ENCODE measurements around the gene EEF2.
A peak's percentile ranks its signal among the peaks of the same experiment; 100 is the strongest.

The EEF2 gene

DNA sequence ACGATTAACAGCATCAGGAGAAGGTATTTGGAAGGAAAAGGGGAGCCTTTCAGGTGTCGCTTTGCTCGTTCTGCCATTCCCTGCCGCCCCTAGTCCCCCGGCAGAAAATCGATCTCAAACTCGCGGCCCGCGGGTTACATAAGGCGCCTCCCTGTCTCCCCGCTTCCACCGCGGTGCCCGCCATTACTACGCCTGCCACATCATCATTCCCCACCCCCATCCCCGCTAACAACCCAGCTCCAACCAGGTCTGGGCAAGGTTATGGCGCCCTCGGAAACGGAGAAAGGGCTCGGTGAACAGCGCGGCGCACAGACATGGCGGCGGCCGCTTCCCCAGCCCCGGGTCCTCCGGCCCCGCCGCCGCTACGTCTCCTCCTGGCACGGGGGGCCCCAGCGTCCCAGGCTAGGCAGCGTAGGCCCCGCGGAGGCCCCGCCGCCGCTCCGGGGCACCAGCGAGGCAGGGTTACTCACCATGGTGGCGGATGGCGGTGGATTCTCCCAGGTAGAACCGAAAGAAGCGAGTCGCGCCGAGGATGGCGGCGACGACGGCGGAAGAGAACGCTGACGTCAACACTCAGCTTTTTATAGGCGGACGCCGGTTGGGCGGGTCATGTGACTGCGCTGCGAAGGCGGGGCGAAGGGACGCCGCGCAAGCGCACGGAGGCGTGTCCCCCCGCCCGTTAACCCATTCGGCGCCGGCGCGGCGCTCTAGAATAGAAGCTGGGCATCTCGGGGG is at the start of gene EEF2:
TSS of gene EEF2 (minus strand) at position 556 of the 735 bp plus-strand sequence. CDS start at position 473, 83 bp downstream.
- Mint-ChIP-seq H3K4me1 (ENCODE audit: low read depth) (peaks cover 64% of the 10 kb centered on the region), H3K27ac (peak within 1 kb of the TSS; percentile 99), H3K27me3 (no peaks in the 10 kb centered on the region), H3K4me3 (peak within 1 kb of the TSS; percentile 97), H3K9me3 (no peaks in the 10 kb centered on the region), H3K36me3 (ENCODE audit: low read depth) (peaks cover 55% of the 10 kb centered on the region)
- DNase-seq = peak; percentile 94

- Mint-ChIP-seq H3K27me3 (no peaks in the 10 kb centered on the region), H3K4me3 (no peak overlapping the region), H3K9me3 (no peaks in the 10 kb centered on the region), H3K27ac (peak overlapping the region; percentile 79), H3K4me1 (ENCODE audit: low read depth) (no peaks in the 10 kb centered on the region), H3K36me3 (ENCODE audit: low read depth) (peaks cover 21% of the 10 kb centered on the region)
- DNase-seq = no peak
These were observed 49.1 kb upstream of the EEF2 start for GRCh38 chr19:4034048-4035017.

- Mint-ChIP-seq H3K4me3 (no peak overlapping the region), H3K27ac (no peak overlapping the region), H3K27me3 (no peaks in the 10 kb centered on the region), H3K9me3 (no peaks in the 10 kb centered on the region), H3K4me1 (ENCODE audit: low read depth) (no peaks in the 10 kb centered on the region), H3K36me3 (ENCODE audit: low read depth) (peaks cover 26% of the 10 kb centered on the region)
- DNase-seq = no peak
These were observed 48.0 kb upstream of the EEF2 start for GRCh38 chr19:4033028-4033956.

- peaks cover 29% of the 10 kb centered on the region for H3K36me3 Mint-ChIP-seq (ENCODE audit: low read depth)
- no peak for DNase-seq
- H3K9me3 Mint-ChIP-seq = no peaks in the 10 kb centered on the region
- H3K4me3 Mint-ChIP-seq = no peak overlapping the region
- no peak overlapping the region for H3K27ac Mint-ChIP-seq
- H3K4me1 Mint-ChIP-seq (ENCODE audit: low read depth) = no peaks in the 10 kb centered on the region
- H3K27me3 Mint-ChIP-seq = no peaks in the 10 kb centered on the region
These were observed 47.2 kb upstream of the EEF2 start for GRCh38 chr19:4032436-4032835.

DNA sequence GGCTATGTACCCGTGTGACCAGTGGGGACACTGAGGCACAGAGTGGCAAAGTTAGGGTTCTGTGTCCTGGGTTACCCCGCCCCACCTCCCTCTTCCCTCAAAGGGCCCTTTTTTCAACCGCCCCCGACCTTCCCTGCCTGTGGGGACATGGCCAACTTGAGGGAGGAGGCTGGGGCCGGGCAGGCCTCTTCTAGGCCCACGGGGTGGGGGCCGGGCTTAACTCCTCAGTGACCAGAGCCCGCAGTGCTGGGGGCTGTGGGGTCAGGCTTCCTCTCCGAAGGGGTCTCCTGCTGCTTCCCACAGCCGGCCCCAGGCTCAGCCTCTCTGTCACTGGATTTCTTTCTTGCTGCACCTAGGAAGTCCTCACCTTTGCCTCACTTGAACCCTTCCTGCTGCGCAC is 46.2 kb upstream of the EEF2 start:
- H3K36me3 Mint-ChIP-seq (ENCODE audit: low read depth) = peaks cover 35% of the 10 kb centered on the region
- no peak overlapping the region for H3K27ac Mint-ChIP-seq
- no peaks in the 10 kb centered on the region for H3K9me3 Mint-ChIP-seq
- no peak overlapping the region for H3K4me3 Mint-ChIP-seq
- DNase-seq = no peak
- H3K4me1 Mint-ChIP-seq (ENCODE audit: low read depth) = no peaks in the 10 kb centered on the region
- H3K27me3 Mint-ChIP-seq = no peaks in the 10 kb centered on the region

- Mint-ChIP-seq H3K4me1 (ENCODE audit: low read depth) (no peaks in the 10 kb centered on the region), H3K36me3 (ENCODE audit: low read depth) (peaks cover 39% of the 10 kb centered on the region), H3K27ac (no peak overlapping the region), H3K27me3 (no peaks in the 10 kb centered on the region), H3K9me3 (no peaks in the 10 kb centered on the region), H3K4me3 (no peak overlapping the region)
- DNase-seq = no peak
These were observed 45.7 kb upstream of the EEF2 start for GRCh38 chr19:4030981-4031380.

DNA sequence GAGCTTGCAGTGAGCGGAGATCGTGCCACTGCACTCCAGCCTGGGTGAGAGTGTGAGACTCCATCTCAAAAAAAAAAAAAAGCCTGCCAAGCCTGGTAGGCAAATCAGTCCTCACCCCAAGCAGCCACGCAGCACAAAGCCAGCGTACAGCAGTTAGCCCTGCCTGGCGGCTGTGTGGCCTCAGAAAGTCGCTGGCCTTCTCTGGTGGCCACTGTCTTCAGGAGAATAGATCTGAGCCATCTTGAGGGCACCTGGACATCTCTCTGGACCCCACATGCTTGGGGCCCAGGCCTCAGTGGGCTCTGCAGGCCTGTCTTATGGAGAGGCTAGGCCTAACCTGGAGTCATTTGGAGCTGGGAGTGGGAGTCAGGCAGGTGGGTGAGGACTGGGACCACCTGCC is 45.3 kb upstream of the EEF2 start:
- Mint-ChIP-seq H3K9me3 (no peaks in the 10 kb centered on the region), H3K36me3 (ENCODE audit: low read depth) (peaks cover 41% of the 10 kb centered on the region), H3K27me3 (no peaks in the 10 kb centered on the region), H3K4me3 (no peak overlapping the region), H3K27ac (no peak overlapping the region), H3K4me1 (ENCODE audit: low read depth) (no peaks in the 10 kb centered on the region)
- DNase-seq = no peak

DNA sequence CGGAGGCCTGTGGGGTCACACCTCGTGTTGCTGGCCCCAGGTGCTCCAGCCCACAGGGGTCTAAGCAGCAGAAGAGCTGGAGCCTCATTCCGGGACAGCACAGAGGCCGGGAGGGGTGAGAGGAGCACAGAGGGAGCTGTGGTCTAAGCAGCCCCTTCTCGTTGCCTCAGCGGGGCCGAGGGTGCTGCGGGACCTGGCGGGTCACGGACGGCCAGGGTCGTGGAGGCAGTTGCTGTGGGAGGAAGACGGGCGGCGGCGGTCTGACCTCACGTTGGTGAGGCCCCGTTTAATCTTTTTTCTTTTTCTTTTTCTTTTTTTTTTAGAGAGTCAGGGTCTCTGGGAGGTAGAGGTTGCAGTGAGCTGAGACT is 44.0 kb upstream of the EEF2 start:
- H3K4me1 Mint-ChIP-seq (ENCODE audit: low read depth) = no peaks in the 10 kb centered on the region
- no peak overlapping the region for H3K27ac Mint-ChIP-seq
- no peaks in the 10 kb centered on the region for H3K9me3 Mint-ChIP-seq
- no peak overlapping the region for H3K4me3 Mint-ChIP-seq
- DNase-seq = no peak
- H3K36me3 Mint-ChIP-seq (ENCODE audit: low read depth) = peaks cover 53% of the 10 kb centered on the region
- H3K27me3 Mint-ChIP-seq = no peaks in the 10 kb centered on the region

DNA sequence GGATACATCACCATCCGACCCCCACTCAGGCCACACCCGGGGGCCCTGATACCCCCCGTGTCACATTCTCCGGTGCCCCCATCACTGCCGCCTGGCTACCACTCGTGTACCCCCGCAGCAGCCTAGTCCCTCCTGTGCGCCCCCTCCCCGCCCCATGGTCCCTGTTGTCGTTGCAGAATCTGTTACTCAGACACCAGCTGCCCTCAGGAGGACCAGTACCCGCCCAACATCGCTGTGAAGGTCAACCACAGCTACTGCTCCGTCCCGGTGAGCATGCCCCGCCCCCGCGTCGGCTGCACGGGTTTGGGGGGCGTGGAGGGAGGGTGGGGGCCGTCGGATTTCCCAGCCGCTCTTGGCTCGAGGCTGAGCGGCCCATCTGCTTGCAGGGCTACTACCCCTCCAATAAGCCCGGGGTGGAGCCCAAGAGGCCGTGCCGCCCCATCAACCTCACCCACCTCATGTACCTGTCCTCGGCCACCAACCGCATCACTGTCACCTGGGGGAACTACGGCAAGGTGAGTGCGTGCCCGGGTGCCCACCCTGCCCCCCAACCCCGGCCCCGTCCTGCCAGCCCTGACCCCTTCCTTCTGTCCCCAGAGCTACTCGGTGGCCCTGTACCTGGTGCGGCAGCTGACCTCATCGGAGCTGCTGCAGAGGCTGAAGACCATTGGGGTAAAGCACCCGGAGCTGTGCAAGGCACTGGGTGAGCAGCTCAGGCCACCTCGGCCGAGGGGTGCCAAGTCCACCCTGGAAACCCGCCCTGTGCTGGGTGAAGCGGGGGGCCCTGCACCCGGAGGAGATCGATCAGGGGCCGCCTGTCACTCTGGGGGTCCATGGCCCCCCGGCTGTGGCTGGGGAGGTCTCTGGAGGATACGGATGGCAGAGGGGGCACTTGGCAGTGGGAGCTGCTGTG is 43.3 kb upstream of the EEF2 start:
- Mint-ChIP-seq H3K36me3 (ENCODE audit: low read depth) (peaks cover 60% of the 10 kb centered on the region), H3K27me3 (no peaks in the 10 kb centered on the region), H3K9me3 (no peaks in the 10 kb centered on the region), H3K27ac (no peak overlapping the region), H3K4me3 (no peak overlapping the region), H3K4me1 (ENCODE audit: low read depth) (no peaks in the 10 kb centered on the region)
- no peak for DNase-seq

DNA sequence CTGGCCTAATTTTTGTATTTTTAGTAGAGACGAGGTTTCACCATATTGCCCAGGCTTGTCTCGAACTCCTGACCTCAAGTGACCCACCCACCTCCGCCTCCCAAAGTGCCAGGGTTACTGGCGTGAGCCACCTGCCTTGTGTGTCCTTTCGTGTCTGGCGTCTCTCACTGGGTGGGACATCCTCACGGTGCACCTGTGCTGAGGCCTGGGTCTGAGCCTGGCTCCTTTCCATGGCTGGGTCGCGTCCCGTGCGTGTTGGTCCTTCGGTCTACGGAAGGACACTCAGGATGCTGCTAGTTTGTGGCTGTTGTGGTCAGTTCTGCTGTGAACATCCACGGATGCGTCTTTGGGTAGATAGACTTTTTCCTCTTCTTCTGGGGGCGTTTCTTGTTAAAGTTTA is 41.9 kb upstream of the EEF2 start:
- Mint-ChIP-seq H3K27ac (no peak overlapping the region), H3K4me3 (no peak overlapping the region), H3K27me3 (no peaks in the 10 kb centered on the region), H3K4me1 (ENCODE audit: low read depth) (no peaks in the 10 kb centered on the region), H3K36me3 (ENCODE audit: low read depth) (peaks cover 58% of the 10 kb centered on the region), H3K9me3 (no peaks in the 10 kb centered on the region)
- no peak for DNase-seq

- no peaks in the 10 kb centered on the region for H3K9me3 Mint-ChIP-seq
- no peak overlapping the region for H3K27ac Mint-ChIP-seq
- no peaks in the 10 kb centered on the region for H3K27me3 Mint-ChIP-seq
- no peak for DNase-seq
- H3K4me1 Mint-ChIP-seq (ENCODE audit: low read depth) = peaks cover 1% of the 10 kb centered on the region
- peaks cover 63% of the 10 kb centered on the region for H3K36me3 Mint-ChIP-seq (ENCODE audit: low read depth)
- H3K4me3 Mint-ChIP-seq = no peak overlapping the region
These were observed 40.1 kb upstream of the EEF2 start for GRCh38 chr19:4025317-4025716.

- Mint-ChIP-seq H3K9me3 (no peaks in the 10 kb centered on the region), H3K4me3 (no peak overlapping the region), H3K4me1 (ENCODE audit: low read depth) (peaks cover 1% of the 10 kb centered on the region), H3K27ac (no peak overlapping the region), H3K36me3 (ENCODE audit: low read depth) (peaks cover 59% of the 10 kb centered on the region), H3K27me3 (no peaks in the 10 kb centered on the region)
- no peak for DNase-seq
These were observed 38.5 kb upstream of the EEF2 start for GRCh38 chr19:4023600-4024398.

DNA sequence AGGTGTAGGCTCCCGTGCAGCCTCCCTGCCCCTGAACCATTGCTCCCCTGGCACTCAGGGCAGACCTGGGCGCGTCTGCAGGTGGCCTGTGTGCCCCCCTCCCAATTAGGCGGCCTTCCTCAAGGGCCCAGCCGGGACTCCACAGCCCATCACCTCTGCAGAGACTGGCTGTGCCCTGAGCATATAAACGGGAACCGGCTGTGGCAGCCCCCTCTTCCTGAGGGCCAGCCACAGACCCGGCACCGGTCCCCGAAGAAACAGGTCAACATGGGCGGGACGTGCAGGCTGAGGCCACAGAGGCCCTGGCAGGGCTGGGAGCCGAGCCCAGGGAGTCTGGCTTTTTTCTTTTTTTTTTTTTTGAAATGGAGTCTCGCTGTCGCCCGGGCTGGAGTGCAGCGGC is 34.3 kb upstream of the EEF2 start:
- Mint-ChIP-seq H3K27me3 (no peaks in the 10 kb centered on the region), H3K27ac (no peak overlapping the region), H3K4me1 (ENCODE audit: low read depth) (peaks cover 8% of the 10 kb centered on the region), H3K9me3 (no peaks in the 10 kb centered on the region), H3K36me3 (ENCODE audit: low read depth) (peaks cover 60% of the 10 kb centered on the region), H3K4me3 (no peak overlapping the region)
- DNase-seq = no peak
